Common myeloid progenitor, CD34-positive (primary cell): ENCODE measurements around the gene KLHL4.
"Not testable (repeated sequence)": the region's sequence is repeated elsewhere in the genome, so short reads cannot be mapped to it uniquely, and the experiment has no call there.

ENCODE experiments used
- CTCF ChIA-PET: fragments of 350-600 bp; sonication (Branson Sonifier 250); formaldehyde crosslinking; loops from one replicate; lab custom pipeline; 2021; ENCODE audit warnings: antibody characterized with exemption; lab: Charles Lee
- POLR2A ChIA-PET: fragments of 350-600 bp; sonication (Branson Sonifier 250); formaldehyde crosslinking; loops from one replicate; lab custom pipeline; 2021; ENCODE audit warnings: antibody characterized with exemption; lab: Charles Lee
- DNase-seq, 3 donors: peaks; one replicate each; pipeline versions ENCODE4 v3.0.0 to v3.0.0-alpha.2; 2013
- H3K27ac ChIP-seq, 2 experiments: 1 replicate in 1 of 2; 2 replicates in 1 of 2; pipeline ENCODE4 v1.7.0; 2013; ENCODE audit warnings: inconsistent platforms in 2 of 2, low read length in 2 of 2, mild to moderate bottlenecking in 2 of 2, low read depth in 1 of 2, moderate library complexity in 1 of 2; ENCODE audit not compliant: severe bottlenecking in 2 of 2, insufficient read depth in 1 of 2, poor library complexity in 1 of 2
- H3K27me3 ChIP-seq, 5 experiments: replicated peaks in 2 of 5; 1 replicate in 3 of 5; 2 replicates in 2 of 5; pipeline versions ENCODE4 v1.6.1 to v1.7.0; 2013; ENCODE audit warnings: low read length in 4 of 5, mild to moderate bottlenecking in 2 of 5, moderate library complexity in 2 of 5, inconsistent platforms in 1 of 5; ENCODE audit not compliant: insufficient read depth in 5 of 5, control insufficient read depth in 4 of 5
- H3K36me3 ChIP-seq, 4 experiments: 1 replicate in 2 of 4; 2 replicates in 2 of 4; pipeline versions ENCODE4 v1.6.1 to v1.7.0; 2013; ENCODE audit warnings: low read length in 3 of 4, control low read depth in 1 of 4, mild to moderate bottlenecking in 1 of 4; ENCODE audit not compliant: control insufficient read depth in 4 of 4, insufficient read depth in 4 of 4
- H3K4me1 ChIP-seq, 4 experiments: 1 replicate in 3 of 4; 2 replicates in 1 of 4; pipeline versions ENCODE4 v1.6.1 to v1.7.1; 2013; ENCODE audit warnings: low read length in 3 of 4, mild to moderate bottlenecking in 3 of 4, control low read depth in 1 of 4, inconsistent platforms in 1 of 4, moderate library complexity in 1 of 4; ENCODE audit not compliant: control insufficient read depth in 4 of 4, insufficient read depth in 4 of 4; ENCODE audit errors: control extremely low read depth in 1 of 4
- H3K4me3 ChIP-seq, 7 experiments: 1 replicate in 4 of 7; 2 replicates in 3 of 7; pipeline versions ENCODE4 v1.5.1 to v1.7.0; 2013; ENCODE audit warnings: mild to moderate bottlenecking in 7 of 7, low read length in 6 of 7, moderate library complexity in 6 of 7, inconsistent platforms in 2 of 7, low read depth in 2 of 7, control low read depth in 1 of 7; ENCODE audit not compliant: insufficient read depth in 4 of 7, control insufficient read depth in 1 of 7; ENCODE audit errors: extremely low read depth in 1 of 7
- H3K9me3 ChIP-seq, 5 experiments: 1 replicate in 4 of 5; 2 replicates in 1 of 5; pipeline versions ENCODE4 v1.6.1 to v1.7.1; 2013; ENCODE audit warnings: low read length in 4 of 5, mild to moderate bottlenecking in 2 of 5, inconsistent platforms in 1 of 5, low read depth in 1 of 5, moderate library complexity in 1 of 5; ENCODE audit not compliant: control insufficient read depth in 4 of 5, insufficient read depth in 2 of 5; ENCODE audit errors: control extremely low read depth in 1 of 5
- WGBS: methylation state at CpG from one replicate; pipeline ENCODE4 v1.1.5; 2013; ENCODE audit not compliant: insufficient coverage; 5-methylcytosine and 5-hydroxymethylcytosine counted together

KLHL4 gene

DNA sequence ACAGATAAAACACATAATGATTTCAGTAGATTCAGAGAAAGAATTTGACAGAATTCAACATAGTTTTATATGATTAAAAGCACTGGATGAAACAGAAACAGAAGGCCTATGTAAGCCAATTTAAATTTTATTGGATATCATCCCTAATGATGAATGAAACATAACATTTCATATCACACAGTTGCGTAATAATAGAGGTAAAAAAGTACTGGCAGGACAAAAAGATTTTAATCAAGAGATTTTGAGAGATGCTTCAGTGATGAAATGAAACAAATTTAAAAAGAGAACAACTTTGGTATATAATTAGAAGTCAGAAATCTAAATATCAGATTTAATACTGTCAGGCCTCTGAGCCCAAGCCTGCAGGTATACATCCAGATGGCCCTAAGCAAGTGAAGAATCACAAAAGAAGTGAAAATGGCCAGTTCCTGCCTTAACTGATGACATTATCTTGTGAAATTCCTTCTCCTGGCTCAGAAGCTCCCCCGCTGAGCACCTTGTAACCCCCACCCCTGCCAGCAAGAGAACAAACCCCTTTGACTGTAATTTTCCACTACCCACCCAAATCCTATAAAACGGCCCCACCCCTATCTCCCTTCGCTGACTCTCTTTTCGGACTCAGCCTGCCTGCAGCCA, 170.6 kb downstream of the KLHL4 start:
- WGBS: 100% methylated on average over 3 of the region's 5 CpGs
- POLR2A ChIA-PET, H3K27ac ChIP-seq, CTCF ChIA-PET, H3K9me3 ChIP-seq, H3K4me1 ChIP-seq, H3K4me3 ChIP-seq, DNase-seq, H3K36me3 ChIP-seq, H3K27me3 ChIP-seq: not testable (repeated sequence)

DNA sequence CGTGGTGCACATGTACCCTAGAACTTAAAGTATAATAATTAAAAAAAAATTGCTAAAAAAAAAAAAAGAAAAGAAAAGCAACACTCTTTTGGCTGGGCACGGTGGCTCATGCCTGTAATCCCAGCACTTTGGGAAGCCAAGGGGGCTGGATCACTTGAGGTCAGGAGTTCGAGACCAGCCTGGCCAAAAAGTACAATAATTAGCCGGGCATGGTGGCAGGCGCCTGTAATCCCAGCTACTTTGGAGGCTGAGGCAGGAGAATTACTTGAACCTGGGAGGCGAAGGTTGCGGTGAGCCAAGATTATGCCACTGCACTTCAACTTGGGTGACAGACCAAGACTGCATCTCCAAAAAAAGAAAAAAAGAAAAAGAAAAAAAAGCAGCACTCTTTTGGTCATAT, 171.6 kb downstream of the KLHL4 start:
- H3K27me3 ChIP-seq, DNase-seq, H3K36me3 ChIP-seq, POLR2A ChIA-PET, H3K27ac ChIP-seq, H3K9me3 ChIP-seq, H3K4me3 ChIP-seq, CTCF ChIA-PET, H3K4me1 ChIP-seq: not testable (repeated sequence)
- WGBS: 95% methylated on average over 6 of the region's 7 CpGs

DNA sequence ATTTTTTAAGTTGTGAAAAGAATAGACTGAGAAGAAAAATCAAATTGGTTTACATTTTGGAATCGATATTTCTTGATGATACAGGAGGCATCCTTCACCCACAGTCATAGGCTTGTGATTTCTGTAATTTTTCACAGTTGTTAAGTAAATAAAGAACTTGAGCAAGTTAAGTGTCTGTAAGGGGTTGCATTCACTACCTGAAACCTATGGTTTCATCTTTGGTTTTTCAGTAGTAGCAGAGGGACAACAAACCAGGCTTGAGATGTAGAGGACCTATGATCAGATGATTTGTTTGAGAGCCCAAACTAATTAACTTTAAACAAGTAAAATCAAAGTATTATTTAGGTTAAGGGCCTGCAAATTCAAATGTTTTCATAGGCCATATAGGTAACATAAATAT, 175.6 kb downstream of the KLHL4 start:
- Histone ChIP-seq H3K4me1 (no peaks in the 10 kb centered on the region), H3K27me3 (no peaks in the 10 kb centered on the region), H3K27ac (no peak overlapping the region), H3K4me3 (no peak overlapping the region), H3K9me3 (no peaks in the 10 kb centered on the region), H3K36me3 (no peaks in the 10 kb centered on the region)
- ChIA-PET POLR2A (no interaction called here), CTCF (no interaction called here)
- DNase-seq: no peak
- WGBS: no CpG with 5 or more reads among the region's 1 CpG

DNA sequence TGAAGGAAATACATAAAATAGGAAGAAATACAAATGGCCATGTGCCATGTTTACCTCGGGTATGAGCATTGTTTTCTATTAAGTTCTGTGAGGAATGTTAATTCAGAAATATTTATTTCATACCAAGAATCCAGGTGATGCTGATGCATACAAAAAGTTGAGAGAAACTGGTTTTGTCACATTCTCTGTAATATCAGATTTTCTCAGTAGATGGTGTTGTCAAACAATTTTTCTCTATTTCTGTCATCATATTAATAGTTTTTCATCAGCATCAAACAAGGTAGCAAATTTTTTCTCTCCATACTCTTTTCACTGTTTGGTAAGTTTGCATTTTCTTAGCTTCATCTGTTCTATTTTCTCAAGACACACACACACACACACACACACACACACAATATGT, 179.8 kb downstream of the KLHL4 start:
- WGBS: no CpG with 5 or more reads among the region's 1 CpG
- H3K4me3 ChIP-seq: no peak overlapping the region
- H3K27ac ChIP-seq: no peak overlapping the region
- H3K36me3 ChIP-seq: no peaks in the 10 kb centered on the region
- POLR2A ChIA-PET: no interaction called here
- H3K27me3 ChIP-seq: no peaks in the 10 kb centered on the region
- CTCF ChIA-PET: no interaction called here
- H3K4me1 ChIP-seq: no peaks in the 10 kb centered on the region
- no peak for DNase-seq
- H3K9me3 ChIP-seq: no peaks in the 10 kb centered on the region

DNA sequence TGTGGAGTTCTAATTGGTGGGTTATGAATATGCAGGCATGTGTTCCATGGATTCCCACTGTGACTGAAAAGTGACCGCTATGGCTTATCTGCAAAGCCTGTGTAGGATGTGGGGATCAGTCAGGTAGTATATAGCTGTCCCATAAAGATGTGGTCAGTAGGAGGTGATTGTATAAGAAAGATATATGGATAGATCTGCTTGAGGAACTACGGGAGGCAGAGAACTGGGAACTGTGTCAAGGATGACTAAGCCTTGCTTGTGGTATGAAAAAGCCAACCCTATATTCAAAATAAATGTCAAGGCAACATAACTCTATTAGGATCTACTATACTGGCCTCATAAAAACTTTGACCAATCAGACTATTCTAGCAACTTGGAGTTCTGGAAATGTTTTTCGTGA, 185.2 kb downstream of the KLHL4 start:
- H3K4me1 ChIP-seq: no peaks in the 10 kb centered on the region
- no peaks in the 10 kb centered on the region for H3K36me3 ChIP-seq
- POLR2A ChIA-PET: no interaction called here
- no peak for DNase-seq
- H3K27me3 ChIP-seq: no peaks in the 10 kb centered on the region
- no peak overlapping the region for H3K4me3 ChIP-seq
- H3K27ac ChIP-seq: no peak overlapping the region
- WGBS: 100% methylated on average over 1 of the region's 3 CpGs
- CTCF ChIA-PET: no interaction called here
- no peaks in the 10 kb centered on the region for H3K9me3 ChIP-seq

DNA sequence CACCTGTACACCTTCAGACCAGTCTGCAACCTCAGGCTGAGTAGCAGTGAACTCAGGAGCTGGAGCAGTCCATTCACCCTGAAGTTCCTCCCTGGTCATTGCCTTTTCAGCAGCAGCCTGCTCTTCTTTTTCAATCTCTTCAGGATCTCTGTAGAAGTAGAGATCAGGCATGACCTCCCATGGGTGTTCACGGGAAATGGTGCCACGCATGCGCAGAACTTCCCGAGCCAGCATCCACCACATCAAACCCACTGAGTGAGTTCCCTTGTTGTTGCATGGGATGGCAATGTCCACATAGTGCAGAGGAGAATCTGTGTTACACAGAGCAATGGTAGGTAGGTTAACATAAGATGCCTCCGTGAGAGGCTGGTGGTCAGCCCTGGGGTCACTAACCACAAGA, 185.9 kb downstream of the KLHL4 start:
- H3K27ac ChIP-seq, CTCF ChIA-PET, DNase-seq, H3K27me3 ChIP-seq, POLR2A ChIA-PET, H3K4me3 ChIP-seq, H3K4me1 ChIP-seq, H3K9me3 ChIP-seq, H3K36me3 ChIP-seq: not testable (repeated sequence)
- no CpG with 5 or more reads among the region's 5 CpGs for WGBS

DNA sequence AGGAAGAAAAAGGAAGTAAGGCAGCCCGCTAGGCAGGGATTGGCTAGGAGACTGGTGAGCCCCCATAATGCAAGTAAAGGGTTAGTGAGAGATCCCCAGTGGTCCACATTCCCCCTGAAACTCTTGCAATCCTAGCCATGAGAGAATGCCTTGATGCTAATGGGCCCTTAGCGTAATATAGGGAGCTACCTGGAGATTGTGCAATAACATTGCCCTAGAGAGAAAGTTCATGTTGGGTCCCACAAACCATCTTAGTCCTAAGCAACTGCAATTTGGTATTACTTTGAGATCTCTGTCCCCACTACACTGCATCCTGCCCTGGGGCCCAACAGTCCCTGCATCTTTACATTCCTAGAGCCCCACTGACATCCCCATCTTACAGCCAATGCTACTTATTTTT, 188.5 kb downstream of the KLHL4 start:
- peaks cover 0 to 6% (median 0%) of the 10 kb centered on the region in 5 experiments for H3K9me3 ChIP-seq
- no peak overlapping the region for H3K4me3 ChIP-seq
- CTCF ChIA-PET: no interaction called here
- no peak overlapping the region for H3K27ac ChIP-seq
- H3K27me3 ChIP-seq: no peaks in the 10 kb centered on the region
- H3K36me3 ChIP-seq: no peaks in the 10 kb centered on the region
- no peak for DNase-seq
- H3K4me1 ChIP-seq: no peaks in the 10 kb centered on the region
- POLR2A ChIA-PET: no interaction called here
- 100% methylated on average over 1 of the region's 2 CpGs for WGBS
